NCI-H2081 treated with DMSO at 0.1 percent for 48 hours (cell line): ENCODE data around the gene SLC26A1.

Experiments used
- DNase-seq: peaks from one replicate; lab custom pipeline; 2025; lab: John Stamatoyannopoulos, UW

The SLC26A1 gene

DNA sequence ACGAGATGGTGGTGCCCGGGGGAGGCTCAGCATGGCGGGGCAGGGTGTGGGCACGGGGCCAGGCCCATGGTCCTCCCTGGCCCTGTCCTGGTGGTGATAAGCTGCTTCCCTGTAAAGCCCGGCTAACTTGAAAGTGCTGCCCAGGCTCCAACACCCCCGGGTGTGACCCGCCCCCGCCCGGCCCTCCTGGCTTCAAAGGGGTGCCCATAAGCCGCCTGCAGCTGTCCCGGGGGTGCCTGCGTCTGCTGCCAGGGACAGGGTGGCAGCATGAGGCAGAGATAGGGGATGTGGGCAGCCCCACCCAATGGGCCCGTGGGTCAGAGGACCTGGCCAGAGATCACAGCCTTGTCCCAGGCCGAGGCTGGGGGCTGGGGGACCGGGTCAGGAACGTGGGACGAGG, 36.3 kb upstream of the SLC26A1 start:
- DNase-seq, result no peak

- no peak for DNase-seq
Observed at GRCh38 chr4:1028574-1029220, 35.5 kb upstream of the SLC26A1 start.

DNA sequence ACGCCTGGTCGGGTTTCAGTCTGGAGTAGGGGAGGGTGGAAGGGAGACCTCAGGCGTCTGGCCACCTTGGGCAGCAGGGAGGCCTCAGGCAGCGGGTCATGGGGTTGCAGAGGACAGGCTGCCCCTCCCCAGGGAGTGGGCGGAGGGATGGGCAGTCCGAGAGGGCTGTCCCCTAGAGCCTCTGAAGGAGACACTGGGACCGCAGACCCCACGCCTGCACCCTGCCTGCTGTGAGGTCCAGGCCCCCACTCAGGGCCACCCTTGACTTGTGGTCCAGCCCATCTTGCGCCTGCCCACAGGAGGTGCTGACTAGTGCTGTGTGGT, 34.7 kb upstream of the SLC26A1 start:
- DNase-seq, result no peak

DNA sequence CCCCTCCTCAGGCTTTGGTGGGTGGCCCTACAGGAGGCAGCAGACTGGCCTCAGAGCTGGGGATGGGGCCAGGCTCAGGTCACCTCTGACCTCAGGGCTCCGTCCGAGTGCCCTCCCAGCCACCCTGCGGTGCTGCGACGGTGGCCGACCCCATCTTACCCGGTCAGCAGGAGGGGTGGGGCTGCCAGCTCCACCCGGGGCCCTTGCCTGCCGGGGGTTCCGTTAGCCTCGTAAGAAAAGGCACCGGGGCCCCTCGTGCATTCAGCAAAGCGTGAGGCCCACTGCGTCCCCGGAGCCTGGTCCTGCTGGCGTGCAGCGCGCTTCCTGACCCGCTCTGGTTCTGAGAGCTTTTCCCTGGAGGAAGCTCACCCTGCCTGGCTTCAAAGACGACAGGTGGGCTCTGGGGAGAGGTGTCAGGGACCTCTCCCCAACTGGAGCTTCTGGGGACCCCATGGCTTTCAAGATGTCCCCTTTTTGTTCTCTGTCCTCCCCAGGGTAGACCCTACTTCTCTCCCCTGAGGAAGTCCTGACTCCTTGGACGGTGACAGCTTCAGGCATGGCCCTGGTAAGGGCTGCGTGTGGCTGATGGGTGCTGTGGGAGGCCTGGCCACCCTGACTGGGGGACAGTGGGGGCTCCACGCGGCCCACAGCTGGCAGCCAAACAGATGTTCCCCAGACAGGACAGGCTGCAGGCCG, 34.2 kb upstream of the SLC26A1 start:
- DNase-seq, result no peak

DNA sequence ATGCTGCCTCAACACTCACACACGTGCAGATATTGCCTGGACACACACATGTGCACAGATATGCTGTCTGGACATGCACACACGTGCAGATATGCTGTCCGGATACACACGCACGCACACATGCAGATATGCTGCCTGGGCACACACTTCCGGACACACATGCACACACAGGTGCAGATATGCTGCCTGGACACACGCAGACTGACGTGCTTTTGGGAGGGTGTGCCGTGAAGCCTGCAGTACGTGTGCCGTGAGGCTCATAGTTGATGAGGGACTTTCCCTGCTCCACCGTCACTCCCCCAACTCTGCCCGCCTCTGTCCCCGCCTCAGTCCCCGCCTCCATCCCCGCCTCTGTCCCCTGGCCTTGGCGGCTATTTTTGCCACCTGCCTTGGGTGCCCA, 32.9 kb upstream of the SLC26A1 start:
- DNase-seq, result no peak

GRCh38 chr4:1024882-1025545, 31.8 kb upstream of the SLC26A1 start:
- DNase-seq, result no peak

- no peak for DNase-seq
Observed at GRCh38 chr4:1023895-1024740, 30.9 kb upstream of the SLC26A1 start.

DNA sequence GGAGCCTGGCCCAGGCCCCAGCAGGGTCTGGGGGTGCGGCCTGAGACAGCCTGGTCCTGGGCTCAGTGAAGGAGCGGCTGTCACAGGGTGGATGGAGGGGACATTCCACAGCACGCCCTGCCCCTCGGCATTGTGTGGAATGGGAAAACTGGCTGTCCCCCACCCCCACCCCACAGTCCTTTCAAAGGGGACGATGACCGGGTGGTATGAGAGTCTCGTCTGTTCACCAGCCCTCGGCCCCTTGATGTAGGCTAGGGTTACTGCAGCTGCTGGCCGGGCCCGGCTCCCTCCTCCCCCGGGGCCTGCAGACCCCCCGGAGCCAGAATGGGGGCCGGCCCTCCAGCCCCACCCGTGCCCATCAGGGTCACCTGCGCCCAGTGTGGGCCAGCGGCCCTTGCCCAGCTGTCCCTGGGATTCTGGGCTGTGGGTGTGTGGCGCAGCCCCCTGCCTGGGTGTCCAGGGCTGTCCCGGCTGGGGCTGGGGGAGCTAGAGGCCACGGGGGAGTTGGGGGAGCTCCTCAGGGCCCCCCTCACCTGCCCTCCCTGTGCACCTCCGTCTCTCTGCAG, 30.0 kb upstream of the SLC26A1 start:
- no peak for DNase-seq

DNA sequence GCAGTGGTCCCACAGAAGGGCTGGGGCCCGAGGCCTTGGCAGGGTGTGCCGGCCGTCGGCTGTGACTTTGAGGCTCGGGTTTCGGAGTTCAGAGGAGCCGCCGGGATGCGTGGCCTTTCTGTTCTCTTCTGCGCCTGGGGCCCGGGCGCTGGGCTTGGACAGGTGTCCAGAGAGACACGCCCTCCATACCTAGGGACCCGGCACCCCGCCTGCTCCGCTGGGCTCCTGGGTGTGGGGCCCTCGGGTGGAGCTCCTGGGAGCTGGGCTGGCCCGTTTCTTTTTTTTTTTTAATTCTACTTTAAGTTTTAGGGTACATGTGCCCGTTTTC, 29.5 kb upstream of the SLC26A1 start:
- no peak for DNase-seq

DNA sequence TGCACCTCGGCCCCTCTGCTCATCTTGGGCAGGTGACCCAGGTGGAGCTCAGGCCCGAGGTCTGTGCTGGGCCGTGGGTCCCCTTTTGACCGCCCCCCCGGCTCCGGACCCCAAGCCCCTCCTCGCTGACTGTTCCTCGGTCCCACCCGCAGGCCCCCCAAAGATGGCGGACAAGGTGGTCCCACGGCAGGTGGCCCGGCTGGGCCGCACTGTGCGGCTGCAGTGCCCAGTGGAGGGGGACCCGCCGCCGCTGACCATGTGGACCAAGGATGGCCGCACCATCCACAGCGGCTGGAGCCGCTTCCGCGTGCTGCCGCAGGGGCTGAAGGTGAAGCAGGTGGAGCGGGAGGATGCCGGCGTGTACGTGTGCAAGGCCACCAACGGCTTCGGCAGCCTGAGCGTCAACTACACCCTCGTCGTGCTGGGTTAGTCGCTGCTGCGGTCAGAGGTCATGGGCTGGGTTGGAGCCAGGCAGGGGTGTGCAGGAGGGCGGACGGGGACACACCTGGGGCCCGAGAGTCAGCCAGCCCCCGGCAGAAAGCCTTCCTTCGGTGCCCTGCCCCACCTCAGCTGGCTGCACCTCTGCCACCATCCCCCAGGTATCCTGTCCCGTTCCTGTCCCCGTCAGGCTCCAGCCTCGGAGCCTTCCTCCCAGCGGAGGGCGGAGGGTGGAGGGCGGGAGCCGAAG, 29.0 kb upstream of the SLC26A1 start:
- DNase-seq, result no peak

GRCh38 chr4:1021386-1022050, 28.3 kb upstream of the SLC26A1 start:
- DNase-seq, result no peak

DNA sequence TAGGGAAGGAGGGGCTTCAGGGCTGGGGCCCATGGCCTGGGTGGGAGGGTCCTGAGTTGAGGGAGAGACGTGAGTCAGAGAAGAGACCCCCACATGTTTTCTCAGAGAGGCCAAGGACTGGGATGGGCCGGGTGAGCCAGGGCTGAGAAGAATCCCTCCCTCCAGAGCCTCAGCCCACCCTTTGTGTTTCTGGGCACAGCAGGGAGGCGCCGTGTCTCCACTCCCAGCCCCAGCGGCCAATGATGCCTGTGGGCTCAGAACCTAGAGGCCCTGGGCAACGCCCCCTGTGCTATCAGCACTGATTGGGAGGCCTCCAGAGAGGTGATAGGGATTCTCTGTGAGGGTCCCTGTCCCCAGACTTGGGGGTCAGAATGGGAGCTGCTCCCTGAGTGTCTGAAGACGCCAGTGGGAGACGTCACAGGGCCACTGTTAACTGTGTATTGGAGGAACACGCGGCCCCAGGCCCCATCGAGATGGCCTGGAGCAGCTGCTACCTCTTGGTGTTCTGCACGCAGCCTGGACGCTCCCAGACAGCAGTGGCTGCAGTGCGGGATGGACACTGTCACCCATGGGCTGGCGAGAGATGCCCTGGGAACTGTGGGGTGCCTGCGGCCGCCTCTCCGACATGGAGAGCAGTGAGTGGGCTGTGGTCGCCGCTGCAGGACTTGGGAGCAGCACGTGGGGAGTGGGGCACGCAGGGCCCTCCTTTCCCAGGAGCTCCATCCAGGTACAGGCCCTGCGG, 26.7 kb upstream of the SLC26A1 start:
- no peak for DNase-seq

DNA sequence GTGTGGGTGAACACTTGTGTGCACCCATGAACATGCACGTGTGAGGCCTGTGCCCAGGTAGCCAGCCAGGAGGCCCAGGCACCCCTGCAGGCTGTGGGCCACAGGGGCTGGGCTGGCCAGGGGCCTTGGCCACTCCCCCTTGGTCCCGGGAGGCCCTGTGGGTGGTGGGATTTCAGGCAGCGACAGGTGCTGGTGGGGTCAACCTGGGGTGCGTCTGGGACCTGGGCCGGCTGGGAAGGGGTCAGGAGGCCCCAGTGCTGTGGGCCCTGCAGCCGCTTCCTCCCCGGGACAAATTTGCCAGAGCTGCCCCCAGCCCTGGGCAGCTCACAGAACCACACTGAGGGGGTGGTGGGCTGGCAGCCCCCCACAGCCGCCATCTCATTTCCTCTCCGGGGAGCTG, 26.1 kb upstream of the SLC26A1 start:
- DNase-seq, result no peak

DNA sequence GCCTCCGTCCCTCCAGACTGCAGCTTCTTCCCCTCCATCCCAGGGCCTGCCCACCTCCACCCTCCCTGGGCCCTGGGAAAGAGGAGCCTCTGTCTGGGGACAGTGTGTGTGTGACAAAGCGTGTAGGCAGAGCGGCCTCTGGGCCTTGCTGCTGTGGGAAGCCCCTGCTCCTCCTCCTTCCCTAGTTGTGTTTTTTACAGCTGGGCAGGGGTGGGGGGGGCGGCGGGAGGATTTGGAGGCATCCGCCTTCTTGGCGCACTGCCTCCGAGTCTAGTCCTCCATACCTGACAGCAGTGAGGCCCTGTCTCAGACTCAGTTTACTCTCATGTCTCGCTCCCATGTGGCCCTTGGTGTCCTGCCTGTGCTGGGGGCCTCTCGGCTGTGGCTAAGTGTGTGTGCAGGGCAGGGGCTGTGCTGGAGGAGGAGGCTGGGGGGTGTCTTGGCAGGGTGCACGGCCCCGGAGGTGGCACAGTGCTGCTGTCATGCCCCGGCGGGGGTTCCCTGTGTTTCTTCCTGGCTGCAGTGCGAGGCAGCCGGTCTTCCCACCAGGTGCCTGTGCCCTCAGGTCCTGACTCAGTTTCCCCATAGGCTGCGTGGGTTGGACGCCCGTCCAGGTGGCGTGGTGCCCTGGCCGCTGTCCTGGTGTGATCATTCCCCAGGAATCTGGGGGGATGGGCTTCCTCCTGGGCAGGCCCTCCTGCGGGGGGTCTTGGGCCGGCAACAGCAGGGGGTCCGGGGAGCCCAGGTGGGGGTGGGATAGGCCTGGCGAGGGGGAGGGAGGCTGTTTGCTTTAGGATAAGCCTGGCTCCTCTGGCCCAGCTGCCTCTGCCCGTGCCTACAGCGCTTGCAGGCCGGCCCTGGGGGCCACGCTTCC, 25.2 kb upstream of the SLC26A1 start:
- no peak for DNase-seq

GRCh38 chr4:1017706-1018105, 24.5 kb upstream of the SLC26A1 start:
- DNase-seq, result no peak

DNA sequence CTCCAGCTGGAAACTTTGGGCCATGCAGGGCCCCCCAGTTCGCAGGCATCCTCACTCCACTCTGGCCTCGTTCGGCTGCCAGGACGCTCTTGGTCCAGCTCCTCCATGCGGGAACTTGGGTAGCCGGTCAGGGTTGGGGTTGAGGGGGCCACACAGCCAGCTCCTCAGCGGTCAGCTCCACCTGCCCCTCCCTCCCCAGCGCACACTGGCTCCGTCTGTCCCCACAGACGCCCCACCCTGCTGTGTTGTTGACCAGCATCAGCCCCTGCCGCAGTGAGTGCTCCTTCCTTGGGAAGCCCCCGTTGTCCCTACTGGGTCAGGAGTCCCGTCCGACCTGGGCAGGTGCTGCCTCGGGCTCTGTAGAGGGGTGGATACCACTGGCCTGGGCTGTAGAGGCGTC, 24.0 kb upstream of the SLC26A1 start:
- no peak for DNase-seq

- DNase-seq, result no peak
Observed at GRCh38 chr4:1015746-1016145, 22.5 kb upstream of the SLC26A1 start.

DNA sequence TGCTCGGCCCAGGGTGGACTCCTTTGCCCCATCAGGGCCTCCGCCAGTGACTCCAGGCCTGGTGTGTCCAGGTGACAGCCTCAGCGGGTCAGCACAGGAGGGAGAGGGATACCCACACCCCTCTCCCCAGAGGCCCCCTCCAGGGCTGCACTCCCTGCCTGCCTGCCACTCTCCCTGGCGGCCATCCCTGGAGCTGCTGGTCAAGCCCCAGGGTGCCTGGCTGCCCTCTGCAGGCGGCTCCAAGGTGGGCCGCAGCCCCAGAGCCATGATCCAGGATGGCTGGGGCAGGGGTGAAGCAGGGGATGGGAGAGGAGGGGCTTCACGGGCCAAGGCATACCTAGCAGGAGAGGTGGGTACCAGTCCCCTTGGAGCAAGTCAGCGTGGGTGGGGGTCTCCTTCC, 22.0 kb upstream of the SLC26A1 start:
- DNase-seq, result no peak

GRCh38 chr4:1014291-1015167, 21.3 kb upstream of the SLC26A1 start:
- DNase-seq, result no peak
